ENCODE data around the gene GHDC.
"Not testable (repeated sequence)": the region's sequence is repeated elsewhere in the genome, so short reads cannot be mapped to it uniquely, and the experiment has no call there.

The GHDC gene

GRCh38 chr17:42197564-42198156 is 3.4 kb upstream of the GHDC start:
- no peak for ATAC-seq (replicated peaks)
- no peak for DNase-seq
- Mint-ChIP-seq H3K27ac (peak overlapping the region; percentile 74), H3K4me1 (peaks cover 25 to 42% of the 10 kb centered on the region in 2 donors), H3K9me3 (peaks cover 0 to 1% of the 10 kb centered on the region in 2 donors), H3K27me3 (no peaks in the 10 kb centered on the region), H3K36me3 (peaks cover 14 to 29% of the 10 kb centered on the region in 2 donors), H3K4me3 (no peak overlapping the region)

GRCh38 chr17:42193216-42193968 is 902 bp downstream of the GHDC start:
- H3K9me3 Mint-ChIP-seq, result peaks cover 0 to 1% of the 10 kb centered on the region in 2 donors
- DNase-seq, result no peak
- peak overlapping the region; percentile 93 for H3K27ac Mint-ChIP-seq
- no peaks in the 10 kb centered on the region for H3K27me3 Mint-ChIP-seq
- peaks cover 12 to 22% of the 10 kb centered on the region in 2 donors for H3K36me3 Mint-ChIP-seq
- peaks cover 20 to 48% of the 10 kb centered on the region in 2 donors for H3K4me1 Mint-ChIP-seq
- peak in 1 of 2 donors; percentile 2 for ATAC-seq (replicated peaks)
- H3K4me3 Mint-ChIP-seq, result peak overlapping the region; percentile 95 to 97

- H3K9me3 Mint-ChIP-seq, result peaks cover 0 to 1% of the 10 kb centered on the region in 2 donors
- ATAC-seq (replicated peaks), result no peak
- peaks cover 12 to 19% of the 10 kb centered on the region in 2 donors for H3K36me3 Mint-ChIP-seq
- no peak for DNase-seq
- peaks cover 20 to 45% of the 10 kb centered on the region in 2 donors for H3K4me1 Mint-ChIP-seq
- peak overlapping the region; percentile 95 to 97 for H3K4me3 Mint-ChIP-seq
- H3K27ac Mint-ChIP-seq, result peak overlapping the region; percentile 77
- no peaks in the 10 kb centered on the region for H3K27me3 Mint-ChIP-seq
These were observed 1.8 kb downstream of the GHDC start for GRCh38 chr17:42192189-42193126.

GRCh38 chr17:42191275-42191608 is 3.1 kb downstream of the GHDC start:
- no peak for ATAC-seq (replicated peaks)
- no peaks in the 10 kb centered on the region for H3K27me3 Mint-ChIP-seq
- peaks cover 20 to 42% of the 10 kb centered on the region in 2 donors for H3K4me1 Mint-ChIP-seq
- no peak overlapping the region for H3K27ac Mint-ChIP-seq
- peaks cover 0 to 1% of the 10 kb centered on the region in 2 donors for H3K9me3 Mint-ChIP-seq
- H3K4me3 Mint-ChIP-seq, result no peak overlapping the region
- H3K36me3 Mint-ChIP-seq, result peaks cover 12 to 16% of the 10 kb centered on the region in 2 donors
- no peak for DNase-seq

GRCh38 chr17:42190491-42191274 is 3.6 kb downstream of the GHDC start:
- Mint-ChIP-seq H3K36me3 (peaks cover 12 to 16% of the 10 kb centered on the region in 2 donors), H3K4me1 (peaks cover 20 to 42% of the 10 kb centered on the region in 2 donors), H3K27me3 (no peaks in the 10 kb centered on the region), H3K27ac (no peak overlapping the region), H3K4me3 (no peak overlapping the region), H3K9me3 (peaks cover 0 to 1% of the 10 kb centered on the region in 2 donors)
- no peak for DNase-seq
- ATAC-seq (replicated peaks), result no peak

- ATAC-seq (replicated peaks), result no peak
These were observed 4.7 kb downstream of the GHDC start for GRCh38 chr17:42189651-42189965.

GRCh38 chr17:42188749-42189650 is 5.3 kb downstream of the GHDC start:
- Mint-ChIP-seq H3K36me3 (peaks cover 9 to 16% of the 10 kb centered on the region in 2 donors), H3K27ac (peak overlapping the region; percentile 57), H3K27me3 (no peaks in the 10 kb centered on the region), H3K9me3 (no peaks in the 10 kb centered on the region), H3K4me1 (peaks cover 27 to 49% of the 10 kb centered on the region in 2 donors), H3K4me3 (no peak overlapping the region)
- ATAC-seq (replicated peaks), result no peak
- DNase-seq, result no peak

More at GRCh38 chr17:42189651-42189965, 4.7 kb downstream of the GHDC start:
- Mint-ChIP-seq H3K36me3 (peaks cover 12 to 16% of the 10 kb centered on the region in 2 donors), H3K4me1 (peaks cover 27 to 49% of the 10 kb centered on the region in 2 donors), H3K4me3 (no peak overlapping the region), H3K27me3 (no peaks in the 10 kb centered on the region), H3K9me3 (peaks cover 0 to 1% of the 10 kb centered on the region in 2 donors), H3K27ac (no peak overlapping the region)
- no peak for DNase-seq

- Mint-ChIP-seq H3K27ac (no peak overlapping the region), H3K36me3 (peaks cover 9 to 20% of the 10 kb centered on the region in 2 donors), H3K9me3 (no peaks in the 10 kb centered on the region), H3K4me3 (no peak overlapping the region), H3K4me1 (peaks cover 27 to 49% of the 10 kb centered on the region in 2 donors), H3K27me3 (no peaks in the 10 kb centered on the region)
- ATAC-seq (replicated peaks) (no peak), DNase-seq (no peak)
These were observed 6.5 kb downstream of the GHDC start for GRCh38 chr17:42187833-42188232.

GRCh38 chr17:42186191-42186590 is 8.1 kb downstream of the GHDC start:
- not testable (repeated sequence) for H3K4me3 Mint-ChIP-seq; H3K9me3 Mint-ChIP-seq; ATAC-seq (replicated peaks); DNase-seq; H3K27ac Mint-ChIP-seq; H3K27me3 Mint-ChIP-seq
- peaks cover 3 to 13% of the 10 kb centered on the region in 2 donors for H3K36me3 Mint-ChIP-seq
- peaks cover 33 to 53% of the 10 kb centered on the region in 2 donors for H3K4me1 Mint-ChIP-seq

GRCh38 chr17:42185621-42185930 is 8.7 kb downstream of the GHDC start:
- DNase-seq (no peak), ATAC-seq (replicated peaks) (no peak)
- no peaks in the 10 kb centered on the region for H3K27me3 Mint-ChIP-seq
- no peak overlapping the region for H3K4me3 Mint-ChIP-seq
- no peak overlapping the region for H3K27ac Mint-ChIP-seq
- H3K4me1 Mint-ChIP-seq, result peaks cover 37 to 59% of the 10 kb centered on the region in 2 donors
- peaks cover 3 to 13% of the 10 kb centered on the region in 2 donors for H3K36me3 Mint-ChIP-seq
- no peaks in the 10 kb centered on the region for H3K9me3 Mint-ChIP-seq

- Mint-ChIP-seq H3K27ac (peak within 1 kb of the TSS; percentile 89), H3K4me1 (peaks cover 41 to 59% of the 10 kb centered on the region in 2 donors), H3K4me3 (peak within 1 kb of the TSS; percentile 89 to 91), H3K9me3 (no peaks in the 10 kb centered on the region), H3K36me3 (peaks cover 0 to 7% of the 10 kb centered on the region in 2 donors), H3K27me3 (no peaks in the 10 kb centered on the region)
- DNase-seq (no peak), ATAC-seq (replicated peaks) (no peak)
These were observed 9.3 kb downstream of the GHDC start, which contains the start of gene HCRT for GRCh38 chr17:42184713-42185620. HCRT (minus strand) TSS chr17:42185452; CDS start chr17:42185365, 87 bp downstream.

Measured in stimulated activated naive B cell treated with anti-CD40 and anti-IgM and Interleukin-4, amounts not matched to agents 10 μg/mL and 1 μg/mL and 100 μg/mL, for 72 hours (primary cell).